K562 (cell line): ENCODE data around the gene LAPTM5. TPM values are rescaled to one million over a fixed set of nuclear protein-coding genes. Genes with fewer than 3 reads are reported as not detected.

Experiments used
- KLF6 ChIP-seq: fragments of 250-450 bp; sonication (Bioruptor Pico); IDR thresholded peaks from 2 replicates; pipeline ENCODE4 v1.4.0; 2020; ENCODE audit warnings: mild to moderate bottlenecking, moderate library complexity, borderline replicate concordance
- ZNF354B ChIP-seq: fragments of 250-450 bp; sonication (Bioruptor Pico); IDR thresholded peaks from 2 replicates; pipeline ENCODE4 v1.4.0; 2020
- ZNF764 ChIP-seq: fragments of 250-450 bp; sonication (Bioruptor Pico); IDR thresholded peaks from 2 replicates; pipeline ENCODE4 v1.4.0; 2020; ENCODE audit warnings: low read depth, mild to moderate bottlenecking, moderate library complexity
- ZSCAN32 ChIP-seq: fragments of 450-650 bp; formaldehyde crosslinking; IDR thresholded peaks from 2 replicates; pipeline ENCODE4 v1.4.0; 2020; ENCODE audit warnings: mild to moderate bottlenecking, moderate library complexity
- polyA plus RNA-seq, 8 experiments: library from polyadenylated mRNA; depleted of rRNA in 4 of 8; stranded (reverse) in 5 of 8; unstranded in 3 of 8; fragments of >200 nt; fragmentation: Nextera tagmentation in 2 of 8; fragmentation: Illumina TruSeq in 1 of 8; extraction: Ambion mirVana in 2 of 8; extraction: Trizol in 1 of 8; gene quantifications; 2 replicates each; pipeline versions ENCODE4 v1.2.1 to v1.2.3, GENCODE V29; 2011 to 2014; ENCODE audit warnings: inconsistent platforms in 1 of 8, missing spikeins in 1 of 8
- total RNA-seq, 7 experiments: library from RNA; depleted of rRNA in 6 of 7; stranded (reverse); fragments of >200 nt in 6 of 7; fragmentation: Illumina TruSeq in 2 of 7; extraction: Trizol in 2 of 7; gene quantifications; 2 replicates each; pipeline versions ENCODE4 v1.2.1 to v1.2.3, GENCODE V29; 2011 to 2021; ENCODE audit warnings: low replicate concordance in 1 of 7
- TF ChIP-seq, protein P1 (sequence below): fragments of 450-650 bp; formaldehyde crosslinking; IDR thresholded peaks from 2 replicates; pipeline ENCODE4 v1.4.0; 2020; ENCODE audit warnings: mild to moderate bottlenecking, moderate library complexity
- TF ChIP-seq, protein P2 (sequence below): fragments of 250-450 bp; sonication (Bioruptor Pico); IDR thresholded peaks from 2 replicates; pipeline ENCODE4 v1.4.0; 2020; ENCODE audit warnings: mild to moderate bottlenecking, moderate library complexity
- TF ChIP-seq, protein P3 (sequence below), 2 experiments: fragments of 450-650 bp in 1 of 2; sonication (generic) in 1 of 2; formaldehyde crosslinking in 1 of 2; IDR thresholded peaks; 2 replicates each; pipeline versions ENCODE4 v1.7.1 to v1.9.0; 2016 to 2022; ENCODE audit warnings: inconsistent platforms in 1 of 2, mild to moderate bottlenecking in 1 of 2, missing genetic modification reagents in 1 of 2
- TF ChIP-seq, protein P4 (sequence below): fragments of 250-450 bp; sonication (Bioruptor Pico); IDR thresholded peaks from 2 replicates; pipeline ENCODE4 v1.8.0; 2022; ENCODE audit warnings: moderate library complexity, mild to moderate bottlenecking, inconsistent platforms

LAPTM5 gene
- total and polyA plus RNA-seq, 9 of the 15 experiments (the other 6 are each of a cell fraction or from before 2014, with no cell fraction given) = 2.4 to 47.3 (median 20.3) TPM

DNA sequence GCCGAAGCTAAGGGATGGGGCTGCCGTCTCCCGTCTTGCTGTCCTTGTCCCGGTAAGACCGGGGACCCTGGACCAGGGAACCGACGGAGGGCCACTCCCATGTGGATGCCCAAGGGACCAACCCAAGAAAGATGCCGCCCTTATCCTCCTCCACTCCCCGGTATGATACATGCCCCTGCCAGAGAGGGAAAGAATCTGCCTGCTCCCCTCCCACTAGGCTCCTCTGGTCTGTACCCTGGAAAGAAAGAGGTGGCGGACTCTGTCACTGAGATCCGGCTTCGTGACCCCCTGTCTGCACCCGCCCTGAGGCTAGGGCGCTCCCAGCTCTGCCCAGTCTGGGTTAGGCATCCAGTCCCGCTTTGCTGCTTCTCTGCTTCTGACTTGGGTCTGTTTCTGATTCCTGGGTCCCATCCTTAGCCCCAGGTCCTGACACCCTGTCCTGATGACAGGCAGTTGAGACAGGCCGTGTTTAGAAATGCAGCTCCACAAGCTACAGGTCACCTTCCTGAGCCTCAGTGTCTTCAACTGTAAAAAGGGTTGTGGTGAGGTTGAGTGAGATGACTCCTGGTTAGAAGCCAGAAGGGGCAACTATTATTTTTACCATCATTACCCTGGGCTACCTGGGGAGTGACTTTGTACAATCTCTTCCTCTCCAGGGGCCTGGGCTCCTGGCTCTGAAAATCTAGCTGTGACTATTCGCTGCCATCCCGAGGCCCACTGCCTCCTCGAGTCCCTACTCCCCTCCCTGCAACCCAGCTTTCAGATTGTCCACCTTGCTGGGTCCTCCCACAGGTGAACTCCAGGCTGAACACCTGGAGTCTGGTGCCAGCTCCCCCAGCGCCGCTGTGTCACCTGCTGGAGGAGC lies 37.9 kb downstream of the LAPTM5 start (continued):
- TF ChIP-seq, protein P1, sequence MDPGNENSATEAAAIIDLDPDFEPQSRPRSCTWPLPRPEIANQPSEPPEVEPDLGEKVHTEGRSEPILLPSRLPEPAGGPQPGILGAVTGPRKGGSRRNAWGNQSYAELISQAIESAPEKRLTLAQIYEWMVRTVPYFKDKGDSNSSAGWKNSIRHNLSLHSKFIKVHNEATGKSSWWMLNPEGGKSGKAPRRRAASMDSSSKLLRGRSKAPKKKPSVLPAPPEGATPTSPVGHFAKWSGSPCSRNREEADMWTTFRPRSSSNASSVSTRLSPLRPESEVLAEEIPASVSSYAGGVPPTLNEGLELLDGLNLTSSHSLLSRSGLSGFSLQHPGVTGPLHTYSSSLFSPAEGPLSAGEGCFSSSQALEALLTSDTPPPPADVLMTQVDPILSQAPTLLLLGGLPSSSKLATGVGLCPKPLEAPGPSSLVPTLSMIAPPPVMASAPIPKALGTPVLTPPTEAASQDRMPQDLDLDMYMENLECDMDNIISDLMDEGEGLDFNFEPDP (CRISPR knock-in tag) = no peak
- TF ChIP-seq, protein P2, sequence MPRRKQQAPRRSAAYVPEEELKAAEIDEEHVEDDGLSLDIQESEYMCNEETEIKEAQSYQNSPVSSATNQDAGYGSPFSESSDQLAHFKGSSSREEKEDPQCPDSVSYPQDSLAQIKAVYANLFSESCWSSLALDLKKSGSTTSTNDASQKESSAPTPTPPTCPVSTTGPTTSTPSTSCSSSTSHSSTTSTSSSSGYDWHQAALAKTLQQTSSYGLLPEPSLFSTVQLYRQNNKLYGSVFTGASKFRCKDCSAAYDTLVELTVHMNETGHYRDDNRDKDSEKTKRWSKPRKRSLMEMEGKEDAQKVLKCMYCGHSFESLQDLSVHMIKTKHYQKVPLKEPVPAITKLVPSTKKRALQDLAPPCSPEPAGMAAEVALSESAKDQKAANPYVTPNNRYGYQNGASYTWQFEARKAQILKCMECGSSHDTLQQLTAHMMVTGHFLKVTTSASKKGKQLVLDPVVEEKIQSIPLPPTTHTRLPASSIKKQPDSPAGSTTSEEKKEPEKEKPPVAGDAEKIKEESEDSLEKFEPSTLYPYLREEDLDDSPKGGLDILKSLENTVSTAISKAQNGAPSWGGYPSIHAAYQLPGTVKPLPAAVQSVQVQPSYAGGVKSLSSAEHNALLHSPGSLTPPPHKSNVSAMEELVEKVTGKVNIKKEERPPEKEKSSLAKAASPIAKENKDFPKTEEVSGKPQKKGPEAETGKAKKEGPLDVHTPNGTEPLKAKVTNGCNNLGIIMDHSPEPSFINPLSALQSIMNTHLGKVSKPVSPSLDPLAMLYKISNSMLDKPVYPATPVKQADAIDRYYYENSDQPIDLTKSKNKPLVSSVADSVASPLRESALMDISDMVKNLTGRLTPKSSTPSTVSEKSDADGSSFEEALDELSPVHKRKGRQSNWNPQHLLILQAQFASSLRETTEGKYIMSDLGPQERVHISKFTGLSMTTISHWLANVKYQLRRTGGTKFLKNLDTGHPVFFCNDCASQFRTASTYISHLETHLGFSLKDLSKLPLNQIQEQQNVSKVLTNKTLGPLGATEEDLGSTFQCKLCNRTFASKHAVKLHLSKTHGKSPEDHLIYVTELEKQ (CRISPR knock-in tag) = 0 out of 2 replicates have a peak, but pooled peaks have one; percentile 4
- TF ChIP-seq ZSCAN32 (CRISPR knock-in tag) = 0 out of 2 replicates have a peak, but pooled peaks have one; percentile 26
- TF ChIP-seq KLF6 (CRISPR knock-in tag) = peak; percentile 8; the same call in 1 of the 2 replicates
- TF ChIP-seq, protein P3, sequence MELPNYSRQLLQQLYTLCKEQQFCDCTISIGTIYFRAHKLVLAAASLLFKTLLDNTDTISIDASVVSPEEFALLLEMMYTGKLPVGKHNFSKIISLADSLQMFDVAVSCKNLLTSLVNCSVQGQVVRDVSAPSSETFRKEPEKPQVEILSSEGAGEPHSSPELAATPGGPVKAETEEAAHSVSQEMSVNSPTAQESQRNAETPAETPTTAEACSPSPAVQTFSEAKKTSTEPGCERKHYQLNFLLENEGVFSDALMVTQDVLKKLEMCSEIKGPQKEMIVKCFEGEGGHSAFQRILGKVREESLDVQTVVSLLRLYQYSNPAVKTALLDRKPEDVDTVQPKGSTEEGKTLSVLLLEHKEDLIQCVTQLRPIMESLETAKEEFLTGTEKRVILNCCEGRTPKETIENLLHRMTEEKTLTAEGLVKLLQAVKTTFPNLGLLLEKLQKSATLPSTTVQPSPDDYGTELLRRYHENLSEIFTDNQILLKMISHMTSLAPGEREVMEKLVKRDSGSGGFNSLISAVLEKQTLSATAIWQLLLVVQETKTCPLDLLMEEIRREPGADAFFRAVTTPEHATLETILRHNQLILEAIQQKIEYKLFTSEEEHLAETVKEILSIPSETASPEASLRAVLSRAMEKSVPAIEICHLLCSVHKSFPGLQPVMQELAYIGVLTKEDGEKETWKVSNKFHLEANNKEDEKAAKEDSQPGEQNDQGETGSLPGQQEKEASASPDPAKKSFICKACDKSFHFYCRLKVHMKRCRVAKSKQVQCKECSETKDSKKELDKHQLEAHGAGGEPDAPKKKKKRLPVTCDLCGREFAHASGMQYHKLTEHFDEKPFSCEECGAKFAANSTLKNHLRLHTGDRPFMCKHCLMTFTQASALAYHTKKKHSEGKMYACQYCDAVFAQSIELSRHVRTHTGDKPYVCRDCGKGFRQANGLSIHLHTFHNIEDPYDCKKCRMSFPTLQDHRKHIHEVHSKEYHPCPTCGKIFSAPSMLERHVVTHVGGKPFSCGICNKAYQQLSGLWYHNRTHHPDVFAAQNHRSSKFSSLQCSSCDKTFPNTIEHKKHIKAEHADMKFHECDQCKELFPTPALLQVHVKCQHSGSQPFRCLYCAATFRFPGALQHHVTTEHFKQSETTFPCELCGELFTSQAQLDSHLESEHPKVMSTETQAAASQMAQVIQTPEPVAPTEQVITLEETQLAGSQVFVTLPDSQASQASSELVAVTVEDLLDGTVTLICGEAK (IDR thresholded peaks at IDR 0.05) = peak; percentile 25; the same call in 1 of the 2 replicates
- TF ChIP-seq, protein P3 (CRISPR knock-in tag; IDR thresholded peaks at IDR 0.05) = no peak
- TF ChIP-seq ZNF764 (CRISPR knock-in tag) = no peak
- TF ChIP-seq, protein P4, sequence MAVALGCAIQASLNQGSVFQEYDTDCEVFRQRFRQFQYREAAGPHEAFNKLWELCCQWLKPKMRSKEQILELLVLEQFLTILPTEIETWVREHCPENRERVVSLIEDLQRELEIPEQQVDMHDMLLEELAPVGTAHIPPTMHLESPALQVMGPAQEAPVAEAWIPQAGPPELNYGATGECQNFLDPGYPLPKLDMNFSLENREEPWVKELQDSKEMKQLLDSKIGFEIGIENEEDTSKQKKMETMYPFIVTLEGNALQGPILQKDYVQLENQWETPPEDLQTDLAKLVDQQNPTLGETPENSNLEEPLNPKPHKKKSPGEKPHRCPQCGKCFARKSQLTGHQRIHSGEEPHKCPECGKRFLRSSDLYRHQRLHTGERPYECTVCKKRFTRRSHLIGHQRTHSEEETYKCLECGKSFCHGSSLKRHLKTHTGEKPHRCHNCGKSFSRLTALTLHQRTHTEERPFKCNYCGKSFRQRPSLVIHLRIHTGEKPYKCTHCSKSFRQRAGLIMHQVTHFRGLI = no peak
- TF ChIP-seq ZNF354B (CRISPR knock-in tag) = no peak
